GM19240 (cell line): ENCODE measurements around the gene RAB30.
"Not testable (repeated sequence)": the region's sequence is repeated elsewhere in the genome, so short reads cannot be mapped to it uniquely, and the experiment has no call there.

ENCODE experiments used
- DNase-seq: peaks from one replicate; pipeline ENCODE4 v3.0.0; 2011; ENCODE audit warnings: low spot score; ENCODE audit not compliant: insufficient read length

RAB30 gene

DNA sequence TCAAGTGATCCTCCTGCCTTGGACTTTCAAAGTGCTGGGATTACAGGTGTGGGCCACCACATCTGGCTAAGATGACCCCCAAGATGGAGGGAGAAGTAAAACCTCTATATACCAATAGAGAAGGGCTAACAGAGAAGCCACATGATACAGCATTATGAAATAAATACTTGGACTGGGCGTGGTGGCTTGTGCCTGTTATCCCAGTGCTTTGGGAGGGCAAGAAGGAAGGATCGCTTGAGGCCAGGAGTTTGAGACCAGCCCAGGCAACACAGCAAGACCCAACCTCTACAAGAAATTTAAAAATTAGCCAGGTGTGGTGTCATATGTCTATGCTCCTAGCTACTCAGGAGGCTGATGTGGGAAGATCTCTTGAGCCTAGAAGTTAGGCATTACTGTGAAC is 61.7 kb downstream of the RAB30 start:
- DNase-seq, result no peak

DNA sequence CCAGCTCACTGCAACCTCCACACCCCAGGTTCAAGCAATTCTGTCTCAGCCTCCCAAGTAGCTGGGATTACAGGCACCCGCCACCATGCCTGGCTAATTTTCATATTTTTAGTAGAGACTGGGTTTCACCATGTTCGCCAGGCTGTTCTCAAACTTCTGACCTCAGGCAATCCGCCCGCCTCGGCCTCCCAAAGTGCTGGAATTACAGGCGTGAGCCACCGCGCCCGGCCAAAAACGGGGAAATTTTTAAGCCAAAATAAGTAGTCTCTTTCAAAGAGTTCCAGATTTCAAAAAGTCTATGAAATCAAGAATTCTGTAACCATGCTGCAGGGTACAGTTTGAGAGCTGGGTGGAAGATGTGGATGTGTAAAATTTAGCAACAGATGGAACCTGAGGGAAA is 62.6 kb downstream of the RAB30 start:
- DNase-seq, result not testable (repeated sequence)

DNA sequence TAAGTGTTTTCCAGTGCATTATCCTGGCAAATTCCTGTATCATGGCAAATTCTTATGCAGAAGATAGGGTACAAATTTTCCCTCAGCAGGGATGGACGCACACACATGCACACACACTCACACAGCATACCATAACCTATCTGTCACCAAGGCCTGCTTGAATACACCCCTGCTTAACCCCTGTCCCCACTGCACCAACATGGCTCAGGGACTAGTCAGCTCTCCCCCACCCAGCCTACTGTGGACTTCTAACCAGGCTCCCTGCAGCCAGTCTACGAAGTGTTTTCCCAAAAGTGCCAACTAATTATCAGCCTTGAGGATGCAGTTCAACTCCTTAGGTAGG is 63.1 kb downstream of the RAB30 start:
- DNase-seq, result no peak

GRCh38 chr11:83007909-83008580 is 63.7 kb downstream of the RAB30 start:
- no peak for DNase-seq

- no peak for DNase-seq
These were observed 64.2 kb downstream of the RAB30 start for GRCh38 chr11:83007477-83007876.

GRCh38 chr11:83006877-83007330 is 64.8 kb downstream of the RAB30 start:
- DNase-seq, result peak; percentile 10

GRCh38 chr11:83004746-83005556 is 66.7 kb downstream of the RAB30 start:
- DNase-seq, result no peak

- DNase-seq, result no peak
These were observed 69.2 kb downstream of the RAB30 start for GRCh38 chr11:83002522-83002921.

DNA sequence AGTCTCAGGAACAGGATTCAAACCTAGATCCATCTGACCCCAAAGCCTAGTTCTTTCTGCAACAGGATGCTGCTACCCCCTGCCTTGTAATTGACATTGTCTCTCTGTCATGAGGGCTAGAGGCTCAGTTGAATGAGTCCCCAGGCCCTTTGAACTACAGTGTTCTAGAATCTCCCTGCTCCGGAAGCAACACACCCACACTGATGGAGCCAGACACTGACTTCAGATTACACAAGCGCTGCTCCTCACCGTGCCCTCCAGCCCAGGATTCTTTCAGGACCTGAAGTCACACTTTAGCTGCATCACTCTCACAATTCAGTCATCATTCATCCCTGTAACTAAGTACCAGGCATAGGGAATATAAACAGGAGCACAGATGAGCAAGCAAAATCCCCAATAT is 69.6 kb downstream of the RAB30 start:
- DNase-seq, result no peak

GRCh38 chr11:83000381-83000780 is 71.3 kb downstream of the RAB30 start:
- DNase-seq, result no peak

DNA sequence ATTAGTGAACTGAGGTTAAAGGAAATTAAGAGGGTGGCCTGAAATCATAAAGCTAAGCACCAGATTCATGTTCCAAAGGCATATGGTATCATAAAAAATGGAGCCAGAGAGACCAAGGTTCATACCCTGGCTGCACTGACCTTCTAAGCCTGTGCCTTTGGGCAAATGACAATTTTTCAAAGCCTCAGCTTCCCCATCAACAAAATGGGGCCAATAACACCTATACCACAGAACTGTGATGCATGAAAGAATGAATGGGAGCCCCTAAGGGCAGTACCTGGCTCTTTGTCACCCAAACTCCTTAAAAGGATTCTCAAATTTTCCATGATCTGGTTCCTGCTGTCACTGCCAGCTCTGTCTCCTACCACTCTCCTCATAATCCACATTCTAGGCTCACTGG is 72.5 kb downstream of the RAB30 start:
- no peak for DNase-seq

GRCh38 chr11:82998697-82999096 is 73.0 kb downstream of the RAB30 start:
- no peak for DNase-seq

GRCh38 chr11:82996966-82997606 is 74.6 kb downstream of the RAB30 start:
- peak; percentile 45 for DNase-seq

DNA sequence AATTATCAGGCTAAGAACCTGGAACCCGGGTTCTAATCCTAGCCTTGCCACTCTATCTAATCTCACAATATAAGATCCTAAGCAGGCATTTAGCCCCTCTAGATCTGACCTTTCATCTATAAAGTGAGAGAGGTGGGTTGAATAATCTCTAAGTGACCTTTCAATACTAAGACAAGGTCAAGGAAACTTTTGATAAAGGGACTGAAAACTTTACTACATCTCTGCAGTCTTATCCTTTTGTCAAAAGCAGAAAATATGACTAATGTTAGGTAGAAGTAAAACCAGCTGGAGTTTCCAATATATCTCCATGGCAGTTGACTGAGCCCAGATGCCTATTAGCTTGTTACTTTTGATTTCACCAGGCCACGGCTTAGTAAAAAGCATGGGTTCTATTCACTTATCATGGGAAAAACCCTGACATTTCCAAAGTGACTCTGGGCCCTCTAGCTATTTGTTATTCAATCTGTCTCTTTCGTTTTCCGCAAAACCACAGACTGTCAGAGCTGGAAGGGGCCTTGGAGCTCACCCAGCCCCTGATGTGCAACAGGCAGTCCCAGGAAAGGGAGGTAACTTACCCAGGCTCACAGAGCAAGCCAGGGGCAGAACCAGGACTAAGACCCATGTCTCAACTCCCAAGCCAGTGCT is 75.8 kb downstream of the RAB30 start:
- DNase-seq, result no peak

DNA sequence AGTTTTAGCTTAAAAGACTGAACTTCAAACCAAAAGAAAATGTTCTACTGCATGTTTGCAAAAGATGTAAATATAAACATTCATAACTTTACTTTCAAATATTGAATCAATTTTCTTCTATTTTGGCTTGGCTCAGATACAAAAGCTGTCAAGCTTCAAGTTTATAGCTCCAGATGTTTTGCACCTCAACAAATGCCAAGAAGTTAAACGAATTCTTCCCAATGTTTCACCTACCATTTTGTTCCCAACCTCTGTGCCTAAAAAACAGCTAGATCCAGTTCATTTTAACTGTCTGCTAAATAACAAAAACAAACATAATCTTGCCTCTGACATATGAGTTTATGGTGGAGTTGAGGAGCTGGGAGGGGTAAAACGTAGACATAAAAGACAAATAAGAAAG is 76.5 kb downstream of the RAB30 start:
- DNase-seq, result no peak

- no peak for DNase-seq
These were observed 77.0 kb downstream of the RAB30 start for GRCh38 chr11:82994604-82995230.

DNA sequence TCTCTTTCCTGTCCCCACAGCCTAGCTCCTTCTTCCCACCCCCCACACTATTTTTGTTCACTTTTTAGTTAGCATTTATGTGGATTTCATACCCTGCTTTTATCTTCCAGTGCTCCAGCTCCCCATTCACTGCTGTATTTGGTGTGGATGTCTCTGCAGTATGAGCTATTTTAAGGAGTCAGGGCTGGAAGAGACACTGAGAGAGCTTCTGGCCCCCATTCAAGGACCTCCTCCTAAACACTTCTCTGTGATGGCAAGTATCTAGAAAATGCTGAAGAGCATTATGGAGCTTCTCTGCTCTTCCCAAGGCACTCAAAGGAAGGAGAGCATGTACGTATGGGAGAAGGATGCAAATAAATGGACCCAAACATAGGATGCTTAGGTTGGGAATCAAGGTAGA is 79.5 kb downstream of the RAB30 start:
- DNase-seq, result no peak

GRCh38 chr11:82989628-82990404 is 81.9 kb downstream of the RAB30 start:
- DNase-seq, result no peak

GRCh38 chr11:82988936-82989627 is 82.6 kb downstream of the RAB30 start:
- no peak for DNase-seq

DNA sequence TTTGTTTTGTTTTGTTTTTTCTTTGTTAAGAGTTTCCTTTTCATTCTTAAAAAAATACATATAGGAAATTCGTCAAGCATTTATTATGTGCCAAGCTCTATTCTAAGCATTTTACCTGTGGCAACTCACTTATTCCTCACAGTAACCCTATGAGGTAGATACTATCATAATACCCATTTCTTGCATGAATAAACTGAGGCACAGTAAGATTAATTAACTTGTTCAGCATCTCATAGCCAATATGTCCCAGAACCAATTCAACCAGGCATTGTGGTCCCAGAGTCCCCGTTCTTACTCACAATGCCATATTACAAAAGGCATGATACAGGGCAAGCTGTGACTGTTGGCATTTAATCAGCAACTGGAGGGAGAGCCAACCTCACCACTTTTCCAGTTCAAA is 83.7 kb downstream of the RAB30 start:
- DNase-seq, result no peak
